Measurements from ENCODE around the gene DNASE1.

DNASE1 gene

GRCh38 chr16:3673201-3673600, 18.7 kb downstream of the DNASE1 start:
- peaks cover 11% of the 10 kb centered on the region for H3K36me3 ChIP-seq
- no peak overlapping the region for H3K4me3 ChIP-seq (ENCODE audit: low read depth in 1 of 2, low read length in 1 of 2)
- no peaks in the 10 kb centered on the region for H3K27me3 ChIP-seq
- H3K9me3 ChIP-seq, result no peaks in the 10 kb centered on the region
- TF ChIP-seq CTCF (IDR thresholded peaks at IDR 0.05), result no peak
- no peaks in the 10 kb centered on the region for H3K4me1 ChIP-seq (ENCODE audit: control insufficient read depth in 1 of 2, insufficient read depth in 1 of 2, low read depth in 1 of 2, low read length in 1 of 2)
- H3K27ac ChIP-seq, result no peak overlapping the region

GRCh38 chr16:3673676-3674377, 19.3 kb downstream of the DNASE1 start:
- Histone ChIP-seq H3K9me3 (no peaks in the 10 kb centered on the region), H3K4me1 (ENCODE audit: control insufficient read depth in 1 of 2, insufficient read depth in 1 of 2, low read depth in 1 of 2, low read length in 1 of 2) (no peaks in the 10 kb centered on the region), H3K27ac (no peak overlapping the region), H3K36me3 (peaks cover 11% of the 10 kb centered on the region), H3K4me3 (ENCODE audit: low read depth in 1 of 2, low read length in 1 of 2) (no peak overlapping the region), H3K27me3 (no peaks in the 10 kb centered on the region)
- TF ChIP-seq CTCF (IDR thresholded peaks at IDR 0.05), result no peak

- H3K36me3 ChIP-seq, result peaks cover 6% of the 10 kb centered on the region
Observed at GRCh38 chr16:3674513-3675295, 20.2 kb downstream of the DNASE1 start.

GRCh38 chr16:3675601-3676130, 21.2 kb downstream of the DNASE1 start:
- Histone ChIP-seq H3K4me1 (ENCODE audit: control insufficient read depth in 1 of 2, insufficient read depth in 1 of 2, low read depth in 1 of 2, low read length in 1 of 2) (no peaks in the 10 kb centered on the region), H3K36me3 (peaks cover 6% of the 10 kb centered on the region), H3K9me3 (no peaks in the 10 kb centered on the region), H3K27ac (no peak overlapping the region), H3K4me3 (ENCODE audit: low read depth in 1 of 2, low read length in 1 of 2) (no peak overlapping the region), H3K27me3 (no peaks in the 10 kb centered on the region)
- no peak for TF ChIP-seq CTCF (IDR thresholded peaks at IDR 0.05)

More at GRCh38 chr16:3674513-3675295, 20.2 kb downstream of the DNASE1 start:
- H3K27ac ChIP-seq, result no peak overlapping the region
- no peaks in the 10 kb centered on the region for H3K27me3 ChIP-seq
- H3K4me1 ChIP-seq (ENCODE audit: control insufficient read depth in 1 of 2, insufficient read depth in 1 of 2, low read depth in 1 of 2, low read length in 1 of 2), result no peaks in the 10 kb centered on the region
- H3K4me3 ChIP-seq (ENCODE audit: low read depth in 1 of 2, low read length in 1 of 2), result no peak overlapping the region
- TF ChIP-seq CTCF (IDR thresholded peaks at IDR 0.05), result no peak
- H3K9me3 ChIP-seq, result no peaks in the 10 kb centered on the region

- TF ChIP-seq CTCF (IDR thresholded peaks at IDR 0.05), result no peak
- H3K4me1 ChIP-seq (ENCODE audit: control insufficient read depth in 1 of 2, insufficient read depth in 1 of 2, low read depth in 1 of 2, low read length in 1 of 2), result no peaks in the 10 kb centered on the region
- H3K36me3 ChIP-seq, result peaks cover 6% of the 10 kb centered on the region
- H3K27me3 ChIP-seq, result no peaks in the 10 kb centered on the region
- H3K4me3 ChIP-seq (ENCODE audit: low read depth in 1 of 2, low read length in 1 of 2), result no peak overlapping the region
- H3K27ac ChIP-seq, result no peak overlapping the region
- H3K9me3 ChIP-seq, result no peaks in the 10 kb centered on the region
Observed at GRCh38 chr16:3677994-3678393, 23.5 kb downstream of the DNASE1 start.

Data from neutrophil (primary cell).